Measurements from ENCODE around the gene GPRC6A.
"Not testable (repeated sequence)": the region's sequence is repeated elsewhere in the genome, so short reads cannot be mapped to it uniquely, and the experiment has no call there.

The GPRC6A gene

GRCh38 chr6:116816336-116816735 lies 12.5 kb downstream of the GPRC6A start:
- not testable (repeated sequence) for H3K27me3 Mint-ChIP-seq; H3K36me3 Mint-ChIP-seq (ENCODE audit: low read depth); H3K27ac Mint-ChIP-seq; DNase-seq; H3K4me1 Mint-ChIP-seq; ATAC-seq; H3K4me3 Mint-ChIP-seq
- peaks cover 13% of the 10 kb centered on the region for H3K9me3 Mint-ChIP-seq

GRCh38 chr6:116812051-116812650 lies 16.7 kb downstream of the GPRC6A start:
- Mint-ChIP-seq H3K4me3 (no peak overlapping the region), H3K4me1 (no peaks in the 10 kb centered on the region), H3K36me3 (ENCODE audit: low read depth) (no peaks in the 10 kb centered on the region), H3K27ac (no peak overlapping the region), H3K27me3 (peaks cover 1% of the 10 kb centered on the region), H3K9me3 (peaks cover 18% of the 10 kb centered on the region)
- DNase-seq = no peak
- no peak for ATAC-seq

DNA sequence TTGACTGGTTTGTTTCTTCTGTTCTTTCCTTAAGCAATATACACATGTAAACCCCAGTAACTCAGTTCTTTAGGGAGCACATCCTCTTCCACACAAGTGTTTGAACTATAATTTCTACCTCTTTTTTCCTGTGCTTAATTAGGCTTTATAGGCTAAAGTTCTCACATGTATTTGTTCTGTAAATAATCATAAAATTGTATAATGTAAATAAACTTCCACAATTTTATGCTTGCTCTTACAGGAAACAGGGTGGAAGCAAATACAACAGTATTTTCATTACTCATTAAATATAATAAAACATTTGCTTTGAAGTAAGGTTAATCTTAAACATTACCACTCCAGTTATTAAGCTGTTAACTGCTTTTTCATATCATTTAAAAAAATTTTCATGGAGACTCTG lies 26.9 kb downstream of the GPRC6A start:
- no peaks in the 10 kb centered on the region for H3K9me3 Mint-ChIP-seq
- H3K27ac Mint-ChIP-seq = no peak overlapping the region
- peaks cover 3% of the 10 kb centered on the region for H3K27me3 Mint-ChIP-seq
- no peak overlapping the region for H3K4me3 Mint-ChIP-seq
- no peaks in the 10 kb centered on the region for H3K36me3 Mint-ChIP-seq (ENCODE audit: low read depth)
- no peak for ATAC-seq
- no peak for DNase-seq
- H3K4me1 Mint-ChIP-seq = no peaks in the 10 kb centered on the region

GRCh38 chr6:116799945-116800344 lies 28.9 kb downstream of the GPRC6A start:
- H3K27me3 Mint-ChIP-seq = peaks cover 3% of the 10 kb centered on the region
- ATAC-seq (no peak), DNase-seq (no peak)
- no peak overlapping the region for H3K27ac Mint-ChIP-seq
- H3K36me3 Mint-ChIP-seq (ENCODE audit: low read depth) = no peaks in the 10 kb centered on the region
- H3K4me3 Mint-ChIP-seq = no peak overlapping the region
- H3K4me1 Mint-ChIP-seq = no peaks in the 10 kb centered on the region
- H3K9me3 Mint-ChIP-seq = no peaks in the 10 kb centered on the region

- Mint-ChIP-seq H3K4me1 (no peaks in the 10 kb centered on the region), H3K36me3 (ENCODE audit: low read depth) (no peaks in the 10 kb centered on the region), H3K27ac (no peak overlapping the region), H3K9me3 (no peaks in the 10 kb centered on the region), H3K27me3 (peaks cover 3% of the 10 kb centered on the region), H3K4me3 (no peak overlapping the region)
- no peak for ATAC-seq
- no peak for DNase-seq
These were observed 31.3 kb downstream of the GPRC6A start for GRCh38 chr6:116797585-116797984.

DNA sequence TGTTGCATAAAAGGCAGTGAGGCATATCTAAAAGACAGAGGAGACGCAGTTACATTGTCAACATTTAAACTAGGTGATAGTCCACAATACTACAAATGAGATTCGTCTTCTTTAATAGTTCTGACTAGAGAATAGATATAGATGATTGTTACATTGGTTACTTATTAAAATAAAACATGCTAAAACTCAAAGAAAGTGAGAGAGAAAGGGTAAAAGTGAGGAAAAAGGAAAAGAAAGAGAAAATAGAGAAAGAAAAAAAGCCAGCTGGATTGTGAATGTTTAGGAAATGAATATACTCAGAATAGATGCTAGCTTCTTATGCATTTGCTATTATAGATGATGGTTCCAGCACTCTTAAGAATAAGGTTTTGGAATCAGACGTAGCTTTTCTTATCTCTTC lies 35.7 kb downstream of the GPRC6A start:
- Mint-ChIP-seq H3K27ac (no peak overlapping the region), H3K27me3 (no peaks in the 10 kb centered on the region), H3K4me3 (no peak overlapping the region), H3K36me3 (ENCODE audit: low read depth) (no peaks in the 10 kb centered on the region), H3K4me1 (no peaks in the 10 kb centered on the region), H3K9me3 (no peaks in the 10 kb centered on the region)
- DNase-seq = no peak
- ATAC-seq = no peak

DNA sequence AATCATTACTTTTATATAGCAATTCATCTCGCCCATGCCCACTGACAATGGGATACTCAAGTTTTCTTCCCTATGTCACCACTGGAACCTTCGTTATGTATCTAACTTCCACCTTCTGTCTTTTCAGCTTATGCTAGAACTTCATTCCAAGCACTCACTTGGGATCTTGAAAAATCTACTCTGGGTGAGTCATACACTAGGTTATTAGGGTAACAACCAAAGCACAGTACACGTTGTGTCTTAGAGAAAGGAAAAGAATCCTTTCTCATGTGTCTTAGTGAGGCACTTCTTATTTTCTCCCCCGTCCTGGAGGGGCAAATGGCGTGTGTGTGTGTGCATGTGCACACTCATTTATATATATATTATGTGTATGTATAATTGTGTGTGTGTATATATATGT lies 45.0 kb downstream of the GPRC6A start:
- DNase-seq = no peak
- no peak overlapping the region for H3K27ac Mint-ChIP-seq
- H3K9me3 Mint-ChIP-seq = no peaks in the 10 kb centered on the region
- ATAC-seq = no peak
- H3K27me3 Mint-ChIP-seq = peaks cover 13% of the 10 kb centered on the region
- H3K36me3 Mint-ChIP-seq (ENCODE audit: low read depth) = no peaks in the 10 kb centered on the region
- no peak overlapping the region for H3K4me3 Mint-ChIP-seq
- no peaks in the 10 kb centered on the region for H3K4me1 Mint-ChIP-seq

- no peak for DNase-seq
- H3K4me3 Mint-ChIP-seq = no peak overlapping the region
These were observed 49.2 kb downstream of the GPRC6A start for GRCh38 chr6:116779573-116780164.

DNA sequence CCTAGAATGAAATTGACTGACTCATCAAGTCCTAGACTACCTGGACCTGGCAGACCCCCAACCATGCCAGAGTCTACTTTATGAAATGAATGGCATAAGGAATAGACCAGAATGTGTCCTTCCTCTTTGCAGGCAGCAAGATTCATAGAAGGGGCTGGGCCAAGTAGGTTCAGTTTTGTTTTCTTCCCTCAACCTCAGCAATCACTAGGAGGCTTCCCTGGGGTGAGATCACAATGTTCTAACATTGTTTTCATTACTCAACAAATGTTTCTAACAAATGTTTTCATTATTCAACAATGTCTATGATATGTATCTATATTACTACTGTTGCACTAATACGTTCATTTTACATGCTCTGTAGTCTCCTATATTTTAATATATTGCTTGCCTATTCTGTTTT lies 55.0 kb downstream of the GPRC6A start:
- ATAC-seq = no peak
- no peaks in the 10 kb centered on the region for H3K9me3 Mint-ChIP-seq
- no peak overlapping the region for H3K27ac Mint-ChIP-seq
- no peak overlapping the region for H3K4me3 Mint-ChIP-seq
- H3K27me3 Mint-ChIP-seq = peaks cover 17% of the 10 kb centered on the region
- no peak for DNase-seq
- no peaks in the 10 kb centered on the region for H3K4me1 Mint-ChIP-seq
- H3K36me3 Mint-ChIP-seq (ENCODE audit: low read depth) = no peaks in the 10 kb centered on the region

More at GRCh38 chr6:116779573-116780164, 49.2 kb downstream of the GPRC6A start:
- H3K36me3 Mint-ChIP-seq (ENCODE audit: low read depth) = no peaks in the 10 kb centered on the region
- H3K9me3 Mint-ChIP-seq = no peaks in the 10 kb centered on the region
- H3K27me3 Mint-ChIP-seq = peaks cover 17% of the 10 kb centered on the region
- ATAC-seq = no peak
- H3K4me1 Mint-ChIP-seq = no peaks in the 10 kb centered on the region
- H3K27ac Mint-ChIP-seq = no peak overlapping the region

GRCh38 chr6:116772450-116772849 lies 56.4 kb downstream of the GPRC6A start:
- H3K4me3 Mint-ChIP-seq = no peak overlapping the region
- no peak for ATAC-seq
- no peak for DNase-seq
- peaks cover 17% of the 10 kb centered on the region for H3K27me3 Mint-ChIP-seq
- H3K9me3 Mint-ChIP-seq = no peaks in the 10 kb centered on the region
- H3K36me3 Mint-ChIP-seq (ENCODE audit: low read depth) = no peaks in the 10 kb centered on the region
- H3K27ac Mint-ChIP-seq = no peak overlapping the region
- H3K4me1 Mint-ChIP-seq = no peaks in the 10 kb centered on the region

DNA sequence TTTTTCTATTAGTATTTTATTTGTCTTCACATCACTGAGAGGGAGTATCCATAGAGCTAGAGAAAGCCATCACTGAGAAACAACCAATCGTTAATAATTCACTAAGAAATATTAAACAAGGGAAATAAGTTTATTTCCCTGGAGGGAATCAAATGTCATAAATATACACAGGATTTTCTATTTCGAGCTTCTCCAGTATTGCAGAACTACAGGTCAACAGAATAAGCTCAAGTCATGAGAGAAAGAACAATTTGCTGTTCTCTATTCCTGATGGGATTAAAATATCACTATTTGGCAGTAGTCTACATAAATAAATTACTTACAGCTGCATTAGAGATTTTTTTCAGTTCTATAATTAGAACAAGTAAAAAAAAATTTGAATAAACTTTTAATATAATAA lies 61.2 kb downstream of the GPRC6A start:
- no peak for ATAC-seq
- no peak for DNase-seq
- Mint-ChIP-seq H3K9me3 (no peaks in the 10 kb centered on the region), H3K4me3 (no peak overlapping the region), H3K4me1 (peaks cover 6% of the 10 kb centered on the region), H3K27me3 (peaks cover 53% of the 10 kb centered on the region), H3K27ac (no peak overlapping the region), H3K36me3 (ENCODE audit: low read depth) (no peaks in the 10 kb centered on the region)

DNA sequence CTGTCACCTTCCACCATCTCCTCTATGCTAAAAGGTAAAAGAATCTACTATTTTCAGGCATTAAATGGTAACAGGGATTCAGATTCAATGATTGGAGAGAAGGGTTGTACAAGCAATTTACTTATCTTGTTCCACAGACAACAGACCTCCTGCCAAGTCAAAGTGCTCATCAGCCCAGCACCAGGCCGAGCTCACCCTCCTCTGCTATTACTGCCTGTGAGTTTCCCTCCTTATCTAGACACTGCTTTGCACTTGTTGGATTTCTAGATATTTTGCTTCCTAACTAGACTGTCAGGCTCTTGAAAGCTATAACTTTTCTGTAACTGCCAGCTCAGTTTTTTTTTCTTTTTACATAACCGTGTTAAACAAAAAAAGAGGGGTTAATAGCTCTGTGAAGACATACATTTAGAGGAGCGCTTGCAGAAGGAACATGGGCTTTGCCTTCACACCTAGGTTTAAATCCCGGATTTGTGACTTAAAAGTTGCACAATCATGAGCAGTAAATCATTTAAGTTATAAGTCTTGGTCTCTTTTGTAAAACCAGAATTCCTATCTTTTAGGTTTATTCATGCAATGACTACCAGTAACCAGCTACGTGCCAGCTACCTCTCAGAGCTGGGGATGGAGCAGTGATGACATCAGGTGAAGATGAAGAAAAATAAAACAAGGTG lies 62.2 kb downstream of the GPRC6A start:
- ATAC-seq = no peak
- H3K27ac Mint-ChIP-seq = no peak overlapping the region
- no peaks in the 10 kb centered on the region for H3K36me3 Mint-ChIP-seq (ENCODE audit: low read depth)
- no peaks in the 10 kb centered on the region for H3K9me3 Mint-ChIP-seq
- peaks cover 58% of the 10 kb centered on the region for H3K27me3 Mint-ChIP-seq
- peaks cover 6% of the 10 kb centered on the region for H3K4me1 Mint-ChIP-seq
- H3K4me3 Mint-ChIP-seq = no peak overlapping the region
- DNase-seq = no peak

DNA sequence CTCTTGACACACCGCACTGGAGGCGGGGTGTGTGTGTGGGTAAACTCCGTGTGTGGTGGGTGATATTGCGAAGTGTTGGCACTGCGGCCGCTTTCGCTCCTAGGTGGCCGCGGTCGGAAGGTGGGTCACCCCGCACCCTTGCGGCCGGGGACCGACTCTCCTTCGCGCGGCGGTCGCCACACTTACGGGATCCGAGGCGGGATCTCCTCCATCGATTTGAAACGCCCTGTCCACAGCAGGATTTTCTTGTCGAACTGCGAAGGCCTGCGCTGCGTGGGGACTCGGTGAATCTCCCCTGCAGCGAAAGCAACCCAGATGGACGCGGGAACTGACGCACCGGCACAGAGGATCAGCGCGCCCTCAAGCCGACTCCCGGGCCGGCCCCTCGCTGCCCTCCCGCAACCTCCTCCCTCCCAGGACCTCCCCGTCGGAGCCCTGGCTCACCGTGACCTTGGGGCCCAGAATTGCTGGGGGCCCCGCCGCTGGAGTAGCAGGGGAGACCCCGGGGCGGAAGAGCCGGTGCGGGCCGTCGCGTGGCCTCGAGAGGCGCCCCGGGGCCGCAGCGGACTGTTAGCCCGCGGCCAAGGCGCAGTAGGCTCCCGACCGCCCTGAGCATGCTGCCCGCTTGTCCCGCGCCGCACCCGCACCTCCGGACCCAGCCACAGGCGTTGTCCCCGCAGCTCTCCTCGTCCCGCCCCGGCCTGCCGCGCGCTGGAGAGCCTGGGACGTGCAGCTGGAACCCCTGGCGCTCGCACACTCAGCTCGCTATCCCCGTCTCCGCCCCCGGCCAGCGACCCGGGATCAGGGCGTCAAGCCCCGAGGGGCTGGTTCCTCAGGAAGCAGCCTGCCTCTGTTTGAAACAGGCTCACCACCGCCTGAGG lies 63.7 kb downstream of the GPRC6A start, which contains the start of gene FAM162B:
Gene FAM162B (minus strand): TSS at position 759 of the 881 bp plus-strand sequence. CDS start 143 bp downstream, at position 616.
- Mint-ChIP-seq H3K4me3 (peak within 1 kb of the TSS; percentile 65), H3K9me3 (no peaks in the 10 kb centered on the region), H3K27ac (no peak within 1 kb of the TSS), H3K27me3 (peaks cover 56% of the 10 kb centered on the region), H3K4me1 (peaks cover 6% of the 10 kb centered on the region), H3K36me3 (ENCODE audit: low read depth) (no peaks in the 10 kb centered on the region)
- DNase-seq = peak; percentile 5
- peak; percentile 47 for ATAC-seq

DNA sequence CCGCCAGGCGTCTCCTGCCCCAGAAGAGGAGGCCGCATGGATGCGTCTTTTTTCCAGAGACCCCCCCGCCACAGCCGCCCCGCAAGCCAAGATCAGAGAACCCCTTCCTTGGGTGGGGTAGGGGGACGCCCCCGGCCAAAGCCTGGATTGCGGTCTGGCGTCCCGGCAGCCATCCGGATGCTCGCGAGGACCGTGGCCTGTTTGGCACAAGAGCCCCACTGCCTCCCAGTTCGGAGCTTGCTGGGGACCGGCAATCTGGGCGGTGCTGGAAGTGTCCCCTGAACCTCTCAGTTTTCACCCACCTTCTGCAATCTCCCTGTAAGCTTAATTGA lies 64.3 kb downstream of the GPRC6A start:
- no peaks in the 10 kb centered on the region for H3K9me3 Mint-ChIP-seq
- no peak overlapping the region for H3K27ac Mint-ChIP-seq
- peaks cover 6% of the 10 kb centered on the region for H3K4me1 Mint-ChIP-seq
- peak overlapping the region; percentile 40 for H3K4me3 Mint-ChIP-seq
- no peak for DNase-seq
- peaks cover 59% of the 10 kb centered on the region for H3K27me3 Mint-ChIP-seq
- H3K36me3 Mint-ChIP-seq (ENCODE audit: low read depth) = no peaks in the 10 kb centered on the region
- no peak for ATAC-seq

Data from activated naive CD8-positive, alpha-beta T cell treated with anti-CD3 and anti-CD28 coated beads, Interleukin-2, amount 50 U/mL, for 24 hours (primary cell).